SIG-M5 (cell line): ENCODE data around the gene L3MBTL4.
"Not testable (repeated sequence)": the region's sequence is repeated elsewhere in the genome, so short reads cannot be mapped to it uniquely, and the experiment has no call there.

ENCODE experiments used
- DNase-seq: peaks from one replicate; lab custom pipeline; 2025; lab: John Stamatoyannopoulos, UW

The L3MBTL4 gene

GRCh38 chr18:6406075-6406909, 8.4 kb downstream of the L3MBTL4 start:
- no peak for DNase-seq

DNA sequence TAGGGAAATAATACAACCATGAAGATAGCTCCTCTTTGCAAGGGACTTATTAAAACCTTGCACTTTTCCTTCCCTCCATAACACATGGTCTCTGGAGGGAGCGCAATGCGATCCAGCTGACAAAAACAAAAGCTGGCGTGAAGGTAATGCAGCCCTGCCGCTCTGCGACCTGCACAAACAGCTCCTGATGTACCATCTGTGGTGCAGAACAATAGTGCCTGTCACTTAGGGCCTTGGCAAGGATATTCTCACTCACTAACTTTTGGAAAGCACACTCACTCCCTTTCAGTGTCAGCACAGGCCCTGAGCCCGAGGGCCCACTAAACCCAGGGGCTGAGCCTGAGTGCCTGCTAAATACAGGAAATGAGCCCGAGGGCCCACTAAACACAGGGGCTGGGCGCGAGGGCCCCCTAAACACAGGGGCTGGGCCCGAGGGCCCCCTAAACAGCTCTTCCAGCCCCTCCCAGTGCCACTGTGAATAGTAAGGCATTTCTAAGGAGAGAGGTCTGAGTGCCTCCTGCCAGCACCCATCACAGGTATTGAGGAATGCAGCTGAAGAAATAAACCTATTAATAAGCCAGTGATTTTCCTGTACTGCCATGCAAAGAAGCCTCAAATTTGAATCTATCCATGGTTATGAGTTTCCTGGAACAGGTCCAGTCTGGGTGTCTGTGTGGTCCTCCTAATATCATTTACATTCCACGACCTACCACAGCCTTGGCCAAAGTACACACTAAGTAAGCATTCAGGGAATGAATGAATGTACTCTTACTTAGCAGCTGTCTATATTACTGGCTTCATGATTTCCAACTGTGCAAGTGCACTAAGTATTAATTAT, 9.3 kb downstream of the L3MBTL4 start:
- no peak for DNase-seq

DNA sequence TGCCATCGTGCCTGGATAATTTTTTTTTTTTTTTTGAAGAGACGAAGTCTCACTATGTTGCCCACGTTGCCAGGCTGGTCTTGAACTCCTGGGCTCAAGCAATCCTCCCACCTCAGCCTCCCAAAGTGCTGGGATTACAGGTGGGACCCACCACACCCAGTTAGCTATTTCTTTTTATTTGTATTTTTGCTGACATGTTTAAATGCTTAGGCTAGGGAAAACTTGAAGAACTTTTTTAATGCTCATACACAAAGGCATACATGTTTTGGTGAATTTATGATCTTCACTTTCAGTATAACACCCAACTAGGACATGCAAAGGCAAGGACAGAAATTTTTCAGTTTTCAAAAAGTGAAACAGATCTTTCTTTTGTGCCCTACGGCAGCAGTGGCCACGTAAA, 9.9 kb downstream of the L3MBTL4 start:
- DNase-seq, result no peak

- DNase-seq, result no peak
Measured at GRCh38 chr18:6401687-6402086, 13.0 kb downstream of the L3MBTL4 start.

DNA sequence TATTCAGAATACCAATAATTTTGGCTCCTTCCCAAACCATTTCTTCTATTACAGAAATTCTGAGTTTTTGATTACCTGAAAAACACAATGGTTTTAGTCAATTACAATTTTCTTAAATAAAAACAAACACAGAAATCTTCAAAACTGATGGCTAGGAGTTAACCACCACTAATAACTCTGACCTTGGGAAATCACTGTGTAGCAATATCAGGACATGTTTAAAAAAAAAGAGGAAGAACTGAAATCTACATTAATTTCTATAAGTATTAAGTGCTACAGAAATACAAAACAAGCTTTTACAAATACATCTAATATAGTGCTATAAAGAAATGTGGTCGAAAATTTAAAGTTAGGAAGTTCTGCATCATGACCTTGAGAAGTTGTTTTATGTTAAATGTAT, 14.9 kb downstream of the L3MBTL4 start:
- DNase-seq, result no peak

- DNase-seq, result no peak
Measured at GRCh38 chr18:6397931-6398566, 16.7 kb downstream of the L3MBTL4 start.

- DNase-seq, result no peak
Measured at GRCh38 chr18:6396847-6397246, 17.9 kb downstream of the L3MBTL4 start.

GRCh38 chr18:6396276-6396675, 18.4 kb downstream of the L3MBTL4 start:
- DNase-seq, result no peak

GRCh38 chr18:6389005-6389404, 25.7 kb downstream of the L3MBTL4 start:
- no peak for DNase-seq

DNA sequence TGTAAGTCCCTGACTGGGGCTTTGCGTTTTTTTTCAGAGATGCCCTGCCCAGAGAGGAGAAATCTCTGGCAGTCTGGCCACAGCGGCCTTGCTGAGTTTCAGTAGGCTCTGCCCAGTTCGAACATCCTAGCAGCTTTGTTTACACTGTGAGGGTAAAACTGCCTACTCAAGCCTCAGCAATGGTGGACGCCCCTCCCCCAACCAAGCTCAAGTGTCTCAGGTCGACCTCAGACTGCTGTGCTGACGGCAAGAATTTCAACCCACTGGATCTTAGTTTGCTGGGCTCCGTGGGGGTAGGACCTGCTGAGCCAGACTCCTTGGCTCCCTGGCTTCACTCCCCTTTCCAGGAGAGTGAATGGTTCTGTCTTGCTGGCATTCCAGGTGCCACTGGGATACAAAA, 31.7 kb downstream of the L3MBTL4 start:
- DNase-seq, result no peak

DNA sequence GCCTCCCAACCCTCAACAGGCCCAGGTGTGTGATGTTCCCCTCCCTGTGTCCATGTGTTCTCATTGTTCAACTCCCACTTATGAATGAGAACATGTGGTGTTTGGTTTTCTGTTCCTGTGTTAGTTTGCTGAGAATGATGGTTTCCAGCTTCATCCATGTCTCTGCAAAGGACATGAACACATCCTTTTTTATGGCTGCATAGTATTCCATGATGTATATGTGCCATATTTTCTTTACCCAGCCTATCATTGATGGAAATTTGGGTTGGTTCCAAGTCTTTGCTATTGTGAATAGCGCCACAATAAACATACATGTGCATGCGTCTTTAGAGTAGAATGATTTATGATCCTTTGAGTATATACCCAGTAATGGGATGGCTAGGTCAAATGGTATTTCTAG, 37.2 kb downstream of the L3MBTL4 start:
- not testable (repeated sequence) for DNase-seq

GRCh38 chr18:6376433-6377229, 38.1 kb downstream of the L3MBTL4 start:
- no peak for DNase-seq

DNA sequence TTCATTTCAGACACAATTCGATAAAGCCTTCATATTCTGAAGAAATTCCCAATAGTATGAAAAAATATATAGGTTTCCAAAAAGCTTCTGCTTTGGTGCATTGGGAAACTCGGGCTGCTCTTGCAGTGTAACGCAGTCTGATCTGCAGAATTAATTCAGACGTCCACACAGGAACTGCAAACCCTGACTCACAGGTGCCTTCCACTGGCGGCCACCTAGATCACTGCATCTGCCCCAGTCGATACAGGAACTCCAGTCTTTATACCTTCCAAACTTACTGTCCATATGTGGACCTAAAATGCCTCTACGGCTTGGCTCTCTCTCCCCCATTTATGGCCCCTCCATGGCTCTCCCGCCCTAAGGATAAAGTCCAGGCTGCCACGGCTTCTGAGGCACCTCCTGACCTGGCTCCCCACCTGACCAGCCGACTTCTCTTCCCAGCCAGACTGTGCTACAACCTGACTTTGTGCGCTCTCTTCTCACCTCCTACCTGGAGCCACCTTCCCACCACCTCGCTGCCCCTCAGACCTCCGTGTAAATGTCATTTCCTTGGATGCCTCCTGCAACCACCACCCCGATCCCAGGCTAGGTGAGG, 39.7 kb downstream of the L3MBTL4 start:
- no peak for DNase-seq

DNA sequence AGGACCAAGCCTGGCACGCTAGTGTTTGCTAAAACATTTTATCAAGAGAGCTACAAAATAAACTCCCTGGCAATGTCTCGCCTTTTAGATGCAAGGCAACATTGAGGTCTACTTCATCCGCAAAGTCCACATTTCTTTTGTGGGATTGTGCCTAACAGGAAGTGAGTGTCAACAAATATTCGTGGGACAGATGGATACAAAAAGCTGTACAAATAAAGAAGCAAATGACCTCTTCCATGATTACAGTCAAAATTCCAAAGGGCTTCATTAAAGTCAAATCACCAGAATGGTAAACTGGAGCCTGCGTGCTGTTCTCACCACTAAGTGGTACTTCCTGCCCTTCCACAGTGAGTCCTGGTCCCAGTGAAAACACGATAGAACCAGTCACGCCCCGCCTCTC, 40.4 kb downstream of the L3MBTL4 start:
- no peak for DNase-seq

- no peak for DNase-seq
Measured at GRCh38 chr18:6373187-6373586, 41.5 kb downstream of the L3MBTL4 start.

DNA sequence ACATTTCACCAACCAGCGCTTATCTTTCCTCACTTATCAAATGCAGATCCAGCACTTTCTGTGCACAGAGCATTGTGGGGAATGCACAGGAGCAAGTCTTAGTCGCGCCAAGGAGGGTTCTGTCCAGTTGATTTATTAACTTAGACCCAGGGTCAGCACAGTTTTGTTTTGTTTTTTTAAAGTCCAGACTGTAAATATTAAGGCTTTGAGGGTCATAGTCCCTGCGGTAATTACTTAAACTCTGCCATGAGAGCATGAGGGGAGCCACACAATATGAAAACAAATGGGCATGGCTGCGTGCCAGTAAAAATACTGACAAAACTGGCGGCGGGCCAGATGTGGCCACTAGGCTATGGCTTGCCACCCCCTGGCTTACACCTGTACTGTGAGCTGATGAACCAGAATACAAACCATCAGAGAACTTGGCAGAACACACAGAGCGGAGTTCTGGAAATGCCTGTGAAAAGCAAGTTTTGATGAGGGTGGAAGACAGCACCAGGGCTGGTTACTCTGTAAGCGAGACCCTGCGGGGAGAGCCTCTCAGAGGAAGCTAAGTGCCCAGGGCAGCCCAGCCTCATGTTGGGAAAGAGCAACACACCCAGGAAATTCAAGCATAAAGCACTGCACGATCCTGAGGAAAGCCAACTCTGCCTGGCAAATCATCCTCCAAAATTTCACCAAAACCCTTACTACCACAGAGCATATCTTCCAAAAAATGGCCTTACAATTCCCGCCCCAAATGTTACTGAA, 43.6 kb downstream of the L3MBTL4 start:
- DNase-seq, result no peak

DNA sequence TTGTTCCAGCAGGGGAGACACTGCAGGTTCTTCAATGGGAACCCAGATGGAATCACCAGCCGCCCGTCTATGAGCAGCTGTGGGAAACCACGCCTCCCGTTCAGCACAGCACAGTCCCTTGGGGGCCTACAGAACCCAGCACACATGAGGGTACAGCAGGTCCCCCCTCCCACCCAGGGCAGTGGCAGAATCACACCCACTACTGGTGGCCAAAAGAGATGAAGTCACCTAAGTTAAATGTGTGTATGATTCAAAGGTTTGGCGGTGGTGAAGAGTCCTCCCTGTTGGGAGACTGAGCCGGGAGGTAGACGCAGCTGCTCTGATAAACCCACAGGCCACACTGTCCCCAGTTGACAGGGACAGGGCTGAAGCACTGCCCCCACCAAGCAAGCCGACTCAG, 44.3 kb downstream of the L3MBTL4 start:
- no peak for DNase-seq

DNA sequence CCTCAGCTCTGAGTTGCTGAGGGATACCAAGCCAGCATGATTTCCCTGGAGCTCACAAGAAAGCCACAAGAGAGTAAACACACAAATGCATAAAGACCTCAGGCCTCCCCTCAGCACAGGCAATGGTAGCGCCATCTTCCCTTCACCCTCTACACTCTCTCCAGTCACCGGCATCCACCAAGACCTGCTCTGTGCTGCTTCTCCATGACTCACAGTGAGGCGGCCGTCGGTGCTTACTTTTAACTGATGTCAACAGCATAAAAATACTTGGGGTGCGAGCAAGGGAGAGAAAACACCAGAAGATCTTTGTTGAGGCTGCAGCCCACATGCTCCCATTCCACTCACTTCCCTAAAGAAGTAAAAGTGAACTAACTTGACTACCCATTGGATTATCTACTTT, 46.7 kb downstream of the L3MBTL4 start:
- no peak for DNase-seq

- DNase-seq, result no peak
Measured at GRCh38 chr18:6367208-6367607, 47.5 kb downstream of the L3MBTL4 start.

- DNase-seq, result no peak
Measured at GRCh38 chr18:6366776-6367175, 47.9 kb downstream of the L3MBTL4 start.

DNA sequence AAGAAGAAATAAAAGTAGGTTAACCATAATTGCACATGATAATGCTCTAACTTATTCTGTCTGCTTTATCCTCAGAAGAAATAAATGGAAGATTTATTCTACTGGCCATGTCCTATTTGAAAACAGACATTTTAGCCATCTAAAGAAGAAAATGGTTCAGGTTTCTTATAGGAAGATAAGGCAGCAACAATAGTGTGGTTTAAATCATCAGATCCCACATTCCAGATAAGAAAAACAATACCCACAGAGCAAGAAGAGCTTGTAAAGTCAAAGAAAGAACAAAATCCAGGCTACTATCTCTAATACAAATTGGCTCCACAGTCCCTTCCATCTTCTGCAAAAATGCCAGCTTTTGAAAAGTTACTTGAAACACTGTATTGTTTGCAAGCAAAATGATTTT, 49.3 kb downstream of the L3MBTL4 start:
- no peak for DNase-seq
